ENCODE data around the gene MMEL1.
"Not testable (repeated sequence)": the region's sequence is repeated elsewhere in the genome, so short reads cannot be mapped to it uniquely, and the experiment has no call there.

The MMEL1 gene

GRCh38 chr1:2569703-2570102, 63.1 kb downstream of the MMEL1 start:
- not testable (repeated sequence) for DNase-seq

- no peak for DNase-seq
Observed at GRCh38 chr1:2569060-2569459, 63.8 kb downstream of the MMEL1 start.

GRCh38 chr1:2568187-2568816, 64.5 kb downstream of the MMEL1 start:
- DNase-seq, result not testable (repeated sequence)

- no peak for DNase-seq
Observed at GRCh38 chr1:2567083-2567679, 65.6 kb downstream of the MMEL1 start.

GRCh38 chr1:2566101-2567045, 66.4 kb downstream of the MMEL1 start:
- DNase-seq, result no peak

GRCh38 chr1:2564815-2565374, 67.9 kb downstream of the MMEL1 start:
- DNase-seq, result no peak

- DNase-seq, result no peak
Observed at GRCh38 chr1:2564006-2564814, 68.6 kb downstream of the MMEL1 start.

GRCh38 chr1:2563205-2563604, 69.6 kb downstream of the MMEL1 start:
- no peak for DNase-seq

GRCh38 chr1:2561898-2562895, 70.6 kb downstream of the MMEL1 start:
- DNase-seq, result no peak

- DNase-seq, result no peak
Observed at GRCh38 chr1:2561446-2561845, 71.4 kb downstream of the MMEL1 start.

- DNase-seq, result no peak
Observed at GRCh38 chr1:2560299-2561073, 72.3 kb downstream of the MMEL1 start.

- no peak for DNase-seq
Observed at GRCh38 chr1:2559509-2560298, 73.1 kb downstream of the MMEL1 start.

GRCh38 chr1:2558861-2559260, 74.0 kb downstream of the MMEL1 start:
- no peak for DNase-seq

- no peak for DNase-seq
Observed at GRCh38 chr1:2558420-2558819, 74.4 kb downstream of the MMEL1 start.

- DNase-seq, result no peak
Observed at GRCh38 chr1:2557482-2558400, 75.1 kb downstream of the MMEL1 start.

GRCh38 chr1:2556678-2557481, 75.9 kb downstream of the MMEL1 start:
- no peak for DNase-seq

GRCh38 chr1:2556277-2556677, 76.5 kb downstream of the MMEL1 start, which contains the start of gene TNFRSF14:
Gene TNFRSF14 (plus strand): TSS chr1:2556371. CDS start chr1:2556665, 294 bp downstream.
- DNase-seq, result no peak

All from NCI-H2227 treated with DMSO at 0.1 percent for 48 hours (cell line).